Measurements from ENCODE around the gene DNTT. TPM values are rescaled to one million over a fixed set of nuclear protein-coding genes. Genes with fewer than 3 reads are reported as not detected.

DNTT gene
- polyA plus RNA-seq, 1 donor from 2014 or later, result not detected

DNA sequence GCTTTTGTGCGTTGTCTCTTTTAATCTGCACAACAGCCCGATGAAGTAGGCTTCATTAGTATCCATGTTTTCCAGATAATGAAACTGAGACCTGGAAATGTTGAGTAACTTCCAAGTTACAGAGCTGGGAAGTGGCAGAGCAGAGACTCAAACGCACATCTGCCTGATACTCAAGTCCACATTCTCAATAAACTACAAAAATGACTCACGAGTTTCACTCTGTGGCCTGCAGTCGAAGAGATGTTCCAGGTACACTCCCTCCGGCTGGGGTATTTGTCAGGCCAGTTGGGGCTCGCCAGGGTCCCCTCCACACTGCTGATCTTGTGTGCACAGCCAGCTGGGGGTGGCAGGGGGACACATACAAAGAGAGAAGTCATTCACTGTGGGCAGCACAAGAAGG is 72.2 kb downstream of the DNTT start:
- H4K20me1 ChIP-seq (ENCODE audit: insufficient read depth), result no peaks in the 10 kb centered on the region
- no peaks in the 10 kb centered on the region for H3K9me3 ChIP-seq (ENCODE audit: low read length)
- no peak overlapping the region for H3K27ac ChIP-seq (ENCODE audit: low read length)
- no peak overlapping the region for H2AFZ ChIP-seq (ENCODE audit: low read depth, low read length)
- TF ChIP-seq EZH2 (IDR thresholded peaks at IDR 0.05; ENCODE audit: borderline replicate concordance, insufficient read depth, low read length, poor library complexity, severe bottlenecking) (no peak), TAF1 (IDR thresholded peaks at IDR 0.05; ENCODE audit: low read depth) (no peak), RAD21 (conservative IDR thresholded peaks at IDR 0.05) (no peak), EP300 (conservative IDR thresholded peaks at IDR 0.05; ENCODE audit: poor library complexity, severe bottlenecking) (no peak), MXI1 (conservative IDR thresholded peaks at IDR 0.05; ENCODE audit: poor library complexity, severe bottlenecking) (no peak), REST (IDR thresholded peaks at IDR 0.05; ENCODE audit: borderline replicate concordance) (no peak), POLR2AphosphoS5 (IDR thresholded peaks at IDR 0.05) (no peak), SMC3 (conservative IDR thresholded peaks at IDR 0.05; ENCODE audit: poor library complexity) (no peak)
- TF ChIP-seq, protein P1, sequence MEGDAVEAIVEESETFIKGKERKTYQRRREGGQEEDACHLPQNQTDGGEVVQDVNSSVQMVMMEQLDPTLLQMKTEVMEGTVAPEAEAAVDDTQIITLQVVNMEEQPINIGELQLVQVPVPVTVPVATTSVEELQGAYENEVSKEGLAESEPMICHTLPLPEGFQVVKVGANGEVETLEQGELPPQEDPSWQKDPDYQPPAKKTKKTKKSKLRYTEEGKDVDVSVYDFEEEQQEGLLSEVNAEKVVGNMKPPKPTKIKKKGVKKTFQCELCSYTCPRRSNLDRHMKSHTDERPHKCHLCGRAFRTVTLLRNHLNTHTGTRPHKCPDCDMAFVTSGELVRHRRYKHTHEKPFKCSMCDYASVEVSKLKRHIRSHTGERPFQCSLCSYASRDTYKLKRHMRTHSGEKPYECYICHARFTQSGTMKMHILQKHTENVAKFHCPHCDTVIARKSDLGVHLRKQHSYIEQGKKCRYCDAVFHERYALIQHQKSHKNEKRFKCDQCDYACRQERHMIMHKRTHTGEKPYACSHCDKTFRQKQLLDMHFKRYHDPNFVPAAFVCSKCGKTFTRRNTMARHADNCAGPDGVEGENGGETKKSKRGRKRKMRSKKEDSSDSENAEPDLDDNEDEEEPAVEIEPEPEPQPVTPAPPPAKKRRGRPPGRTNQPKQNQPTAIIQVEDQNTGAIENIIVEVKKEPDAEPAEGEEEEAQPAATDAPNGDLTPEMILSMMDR (IDR thresholded peaks at IDR 0.05; ENCODE audit: poor library complexity, severe bottlenecking), result no peak
- no peaks in the 10 kb centered on the region for H3K36me3 ChIP-seq (ENCODE audit: insufficient read depth, low read length)
- H3K4me3 ChIP-seq (ENCODE audit: low read length), result no peak overlapping the region
- no peak overlapping the region for H3K9ac ChIP-seq (ENCODE audit: low read length)
- H3K79me2 ChIP-seq (replicated peaks; ENCODE audit: insufficient read depth, low read length), result no peaks in the 10 kb centered on the region
- H3F3A ChIP-seq (ENCODE audit: insufficient read depth, low read length, poor library complexity, severe bottlenecking), result no peaks in the 10 kb centered on the region
- no peaks in the 10 kb centered on the region for H3K9me2 ChIP-seq (ENCODE audit: insufficient read depth, low read length)
- H3K4me2 ChIP-seq (ENCODE audit: low read length), result no peak overlapping the region
- H3K27me3 ChIP-seq (ENCODE audit: insufficient read depth, low read depth, low read length), result no peaks in the 10 kb centered on the region

DNA sequence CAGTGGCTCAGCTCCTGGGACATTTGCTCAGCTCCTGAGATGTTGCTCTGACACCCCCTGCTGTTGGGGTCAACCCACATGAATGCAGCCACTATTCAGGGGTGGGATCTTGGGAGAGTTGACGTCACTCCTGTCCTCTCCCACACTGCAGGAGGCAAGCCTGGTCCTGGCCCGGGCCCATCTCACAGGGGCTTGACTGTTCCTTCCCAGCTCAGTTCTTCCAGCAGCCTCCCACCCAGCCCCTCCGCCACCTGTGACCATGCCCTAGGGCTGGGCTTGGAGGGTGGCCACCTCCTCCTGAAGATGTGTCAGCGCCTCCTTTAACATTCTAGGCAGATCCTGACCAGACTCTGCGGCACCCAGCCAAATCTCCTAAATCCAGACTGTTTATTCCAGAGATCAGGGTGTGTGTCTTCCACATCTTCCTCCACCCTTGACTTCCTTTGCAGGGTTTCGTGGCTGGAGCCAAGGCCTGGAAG is 73.6 kb downstream of the DNTT start:
- Histone ChIP-seq H3K9me3 (ENCODE audit: low read length) (no peaks in the 10 kb centered on the region), H3K9ac (ENCODE audit: low read length) (no peak overlapping the region), H3K27me3 (ENCODE audit: insufficient read depth, low read depth, low read length) (no peaks in the 10 kb centered on the region), H3F3A (ENCODE audit: insufficient read depth, low read length, poor library complexity, severe bottlenecking) (no peaks in the 10 kb centered on the region), H3K36me3 (ENCODE audit: insufficient read depth, low read length) (no peaks in the 10 kb centered on the region), H2AFZ (ENCODE audit: low read depth, low read length) (no peak overlapping the region), H3K9me2 (ENCODE audit: insufficient read depth, low read length) (no peaks in the 10 kb centered on the region), H3K4me2 (ENCODE audit: low read length) (no peak overlapping the region), H4K20me1 (ENCODE audit: insufficient read depth) (no peaks in the 10 kb centered on the region), H3K79me2 (replicated peaks; ENCODE audit: insufficient read depth, low read length) (no peaks in the 10 kb centered on the region), H3K27ac (ENCODE audit: low read length) (no peak overlapping the region), H3K4me3 (ENCODE audit: low read length) (no peak overlapping the region)
- TF ChIP-seq POLR2AphosphoS5 (IDR thresholded peaks at IDR 0.05), result no peak
- TF ChIP-seq TAF1 (IDR thresholded peaks at IDR 0.05; ENCODE audit: low read depth), result no peak
- TF ChIP-seq EZH2 (IDR thresholded peaks at IDR 0.05; ENCODE audit: borderline replicate concordance, insufficient read depth, low read length, poor library complexity, severe bottlenecking), result no peak
- TF ChIP-seq REST (IDR thresholded peaks at IDR 0.05; ENCODE audit: borderline replicate concordance), result no peak
- no peak for TF ChIP-seq MXI1 (conservative IDR thresholded peaks at IDR 0.05; ENCODE audit: poor library complexity, severe bottlenecking)
- TF ChIP-seq RAD21 (conservative IDR thresholded peaks at IDR 0.05), result no peak
- TF ChIP-seq SMC3 (conservative IDR thresholded peaks at IDR 0.05; ENCODE audit: poor library complexity), result no peak
- TF ChIP-seq, protein P1 (IDR thresholded peaks at IDR 0.05; ENCODE audit: poor library complexity, severe bottlenecking), result no peak
- no peak for TF ChIP-seq EP300 (conservative IDR thresholded peaks at IDR 0.05; ENCODE audit: poor library complexity, severe bottlenecking)
